K562 (cell line): ENCODE measurements around the gene MATCAP1. TPM values are rescaled to one million over a fixed set of nuclear protein-coding genes. Genes with fewer than 3 reads are reported as not detected.

ENCODE experiments used
- ARID3B ChIP-seq: fragments of 250-450 bp; sonication (Bioruptor Pico); IDR thresholded peaks from 2 replicates; pipeline ENCODE4 v1.4.0; 2020; ENCODE audit warnings: borderline replicate concordance
- CREB1 ChIP-seq, 2 experiments: sonication (generic) in 1 of 2; formaldehyde crosslinking in 1 of 2; IDR thresholded peaks; 2 replicates each; pipeline versions ENCODE4 v1.6.1 to v1.8.0; 2012 to 2022; ENCODE audit warnings: inconsistent platforms in 1 of 2, mild to moderate bottlenecking in 1 of 2, missing genetic modification reagents in 1 of 2, moderate library complexity in 1 of 2
- ELK3 ChIP-seq: fragments of 450-650 bp; formaldehyde crosslinking; IDR thresholded peaks from 2 replicates; pipeline ENCODE4 v1.4.0; 2020; ENCODE audit warnings: mild to moderate bottlenecking
- ERF ChIP-seq: fragments of 450-650 bp; formaldehyde crosslinking; IDR thresholded peaks from 2 replicates; pipeline ENCODE4 v1.4.0; 2020; ENCODE audit warnings: mild to moderate bottlenecking, mixed read lengths
- FOS ChIP-seq: IDR thresholded peaks from 3 replicates; pipeline ENCODE4 v1.6.1; 2011; ENCODE audit not compliant: insufficient read length; ENCODE audit errors: extremely low read depth
- PBX2 ChIP-seq, 2 experiments: IDR thresholded peaks in 1 of 2; conservative IDR thresholded peaks in 1 of 2; 2 replicates each; pipeline ENCODE4 v1.6.1; 2016; ENCODE audit warnings: low read depth in 2 of 2, mild to moderate bottlenecking in 1 of 2, missing compliant biosample characterization in 1 of 2, missing genetic modification characterization in 1 of 2, moderate library complexity in 1 of 2
- PHF8 ChIP-seq: fragments of 200-600 bp; sonication (generic); IDR thresholded peaks from 2 replicates; pipeline ENCODE4 v1.6.1; 2012; ENCODE audit warnings: mixed run types, mild to moderate bottlenecking, inconsistent platforms, low read length, moderate library complexity, borderline replicate concordance
- ZNF133 ChIP-seq: fragments of 250-450 bp; sonication (Bioruptor Pico); IDR thresholded peaks from 2 replicates; pipeline ENCODE4 v1.4.0; 2020; ENCODE audit warnings: mild to moderate bottlenecking
- ZNF445 ChIP-seq: fragments of 250-450 bp; sonication (Bioruptor Pico); IDR thresholded peaks from 2 replicates; pipeline ENCODE4 v1.4.0; 2020; ENCODE audit warnings: low read depth, mild to moderate bottlenecking, moderate library complexity
- polyA plus RNA-seq, 8 experiments: library from polyadenylated mRNA; depleted of rRNA in 4 of 8; stranded (reverse) in 5 of 8; unstranded in 3 of 8; fragments of >200 nt; fragmentation: Nextera tagmentation in 2 of 8; fragmentation: Illumina TruSeq in 1 of 8; extraction: Ambion mirVana in 2 of 8; extraction: Trizol in 1 of 8; gene quantifications; 2 replicates each; pipeline versions ENCODE4 v1.2.1 to v1.2.3, GENCODE V29; 2011 to 2014; ENCODE audit warnings: inconsistent platforms in 1 of 8, missing spikeins in 1 of 8
- total RNA-seq, 7 experiments: library from RNA; depleted of rRNA in 6 of 7; stranded (reverse); fragments of >200 nt in 6 of 7; fragmentation: Illumina TruSeq in 2 of 7; extraction: Trizol in 2 of 7; gene quantifications; 2 replicates each; pipeline versions ENCODE4 v1.2.1 to v1.2.3, GENCODE V29; 2011 to 2021; ENCODE audit warnings: low replicate concordance in 1 of 7
- TF ChIP-seq, protein P1 (sequence below): fragments of 150-350 bp; IDR thresholded peaks from 2 replicates; pipeline ENCODE4 v1.6.1; 2014; ENCODE audit warnings: low read depth, mild to moderate bottlenecking, low read length, borderline replicate concordance

MATCAP1 gene
- total and polyA plus RNA-seq, 9 of the 15 experiments (the other 6 are each of a cell fraction or from before 2014, with no cell fraction given): 3.4 to 20.5 (median 10.3) TPM

DNA sequence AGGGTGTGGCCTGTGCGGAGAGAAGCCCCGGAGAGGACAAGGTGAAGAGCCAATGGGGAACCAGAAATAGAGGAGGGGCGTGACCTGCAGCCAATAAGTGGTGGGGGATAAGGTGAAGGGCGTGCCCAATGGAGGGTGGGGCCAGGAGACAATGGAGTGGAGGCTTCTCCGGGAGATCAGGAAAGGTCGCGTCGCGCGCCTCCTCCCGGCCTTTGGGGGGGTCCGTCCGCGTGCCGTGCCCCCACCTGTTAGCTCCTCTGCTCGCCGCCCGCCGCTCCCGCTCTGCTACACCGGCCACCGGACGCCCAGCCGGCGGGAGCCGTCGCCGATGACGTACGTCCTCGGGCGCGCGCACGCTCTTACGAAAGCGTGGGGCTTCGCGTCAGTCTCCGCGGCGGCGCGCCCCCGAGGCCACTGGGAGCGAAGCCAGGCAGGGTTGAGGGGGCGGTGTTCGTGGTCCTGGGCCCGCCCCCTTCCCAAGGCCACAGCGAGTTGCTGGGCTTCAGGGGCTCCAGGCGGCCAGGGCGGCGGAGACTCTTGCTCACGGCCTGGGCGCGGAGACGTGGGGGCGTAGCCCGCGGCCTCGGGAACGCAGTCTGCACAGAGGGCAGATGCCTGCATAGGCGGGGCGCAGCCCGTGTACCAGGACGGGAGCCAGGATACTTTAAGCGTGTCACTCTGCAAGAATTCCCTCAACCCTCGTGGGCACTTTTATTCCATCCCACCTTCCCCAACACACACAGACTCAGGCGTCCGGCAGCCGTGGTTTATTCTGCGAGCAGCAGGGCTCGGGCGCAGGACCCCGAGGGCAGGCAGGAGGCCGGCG, at the start of gene MATCAP1 (continued):
- TF ChIP-seq CREB1 (IDR thresholded peaks at IDR 0.05) (peak; percentile 95), CREB1 (CRISPR knock-in tag; IDR thresholded peaks at IDR 0.05) (peak; percentile 95), PHF8 (peak; percentile 84; the same call in 1 of the 2 replicates), FOS (peak; percentile 95), ZNF445 (CRISPR knock-in tag) (no peak), ELK3 (CRISPR knock-in tag) (no peak), ERF (CRISPR knock-in tag) (0 out of 2 replicates have a peak, but pooled peaks have one; percentile 10), ZNF133 (CRISPR knock-in tag) (no peak), ARID3B (CRISPR knock-in tag) (no peak), PBX2 (CRISPR knock-in tag; IDR thresholded peaks at IDR 0.05; ENCODE audit: low read depth) (peak; percentile 87), PBX2 (tag; conservative IDR thresholded peaks at IDR 0.05; ENCODE audit: low read depth) (peak; percentile 99)
- TF ChIP-seq, protein P1, sequence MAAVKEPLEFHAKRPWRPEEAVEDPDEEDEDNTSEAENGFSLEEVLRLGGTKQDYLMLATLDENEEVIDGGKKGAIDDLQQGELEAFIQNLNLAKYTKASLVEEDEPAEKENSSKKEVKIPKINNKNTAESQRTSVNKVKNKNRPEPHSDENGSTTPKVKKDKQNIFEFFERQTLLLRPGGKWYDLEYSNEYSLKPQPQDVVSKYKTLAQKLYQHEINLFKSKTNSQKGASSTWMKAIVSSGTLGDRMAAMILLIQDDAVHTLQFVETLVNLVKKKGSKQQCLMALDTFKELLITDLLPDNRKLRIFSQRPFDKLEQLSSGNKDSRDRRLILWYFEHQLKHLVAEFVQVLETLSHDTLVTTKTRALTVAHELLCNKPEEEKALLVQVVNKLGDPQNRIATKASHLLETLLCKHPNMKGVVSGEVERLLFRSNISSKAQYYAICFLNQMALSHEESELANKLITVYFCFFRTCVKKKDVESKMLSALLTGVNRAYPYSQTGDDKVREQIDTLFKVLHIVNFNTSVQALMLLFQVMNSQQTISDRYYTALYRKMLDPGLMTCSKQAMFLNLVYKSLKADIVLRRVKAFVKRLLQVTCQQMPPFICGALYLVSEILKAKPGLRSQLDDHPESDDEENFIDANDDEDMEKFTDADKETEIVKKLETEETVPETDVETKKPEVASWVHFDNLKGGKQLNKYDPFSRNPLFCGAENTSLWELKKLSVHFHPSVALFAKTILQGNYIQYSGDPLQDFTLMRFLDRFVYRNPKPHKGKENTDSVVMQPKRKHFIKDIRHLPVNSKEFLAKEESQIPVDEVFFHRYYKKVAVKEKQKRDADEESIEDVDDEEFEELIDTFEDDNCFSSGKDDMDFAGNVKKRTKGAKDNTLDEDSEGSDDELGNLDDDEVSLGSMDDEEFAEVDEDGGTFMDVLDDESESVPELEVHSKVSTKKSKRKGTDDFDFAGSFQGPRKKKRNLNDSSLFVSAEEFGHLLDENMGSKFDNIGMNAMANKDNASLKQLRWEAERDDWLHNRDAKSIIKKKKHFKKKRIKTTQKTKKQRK: peak; percentile 15; the same call in 1 of the 2 replicates
